ENCODE results near the gene PTPRM.

Gene PTPRM

DNA sequence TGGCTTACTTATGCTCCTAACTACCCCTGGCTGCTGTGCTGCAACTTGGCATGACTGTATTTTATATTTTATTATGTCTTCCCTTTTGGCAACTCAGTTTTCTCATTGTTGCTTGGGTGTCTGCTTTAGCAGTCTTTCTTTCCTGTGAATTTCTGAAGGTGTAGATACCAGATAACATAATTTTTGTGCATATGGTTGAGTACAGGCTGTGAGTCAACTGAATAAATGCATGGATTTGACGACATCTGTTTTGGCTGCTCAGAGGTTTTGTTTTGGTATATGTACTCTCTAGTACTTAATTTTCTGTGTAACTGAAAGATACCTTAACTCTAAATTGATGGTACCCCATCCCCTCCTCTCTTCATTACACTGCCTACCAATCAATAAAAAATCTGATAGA is 303.1 kb downstream of the PTPRM start:
- no peak for DNase-seq

- no peak for DNase-seq
These were observed 303.7 kb downstream of the PTPRM start for GRCh38 chr18:7870855-7871254.

GRCh38 chr18:7871560-7872456 is 304.7 kb downstream of the PTPRM start:
- DNase-seq: no peak

DNA sequence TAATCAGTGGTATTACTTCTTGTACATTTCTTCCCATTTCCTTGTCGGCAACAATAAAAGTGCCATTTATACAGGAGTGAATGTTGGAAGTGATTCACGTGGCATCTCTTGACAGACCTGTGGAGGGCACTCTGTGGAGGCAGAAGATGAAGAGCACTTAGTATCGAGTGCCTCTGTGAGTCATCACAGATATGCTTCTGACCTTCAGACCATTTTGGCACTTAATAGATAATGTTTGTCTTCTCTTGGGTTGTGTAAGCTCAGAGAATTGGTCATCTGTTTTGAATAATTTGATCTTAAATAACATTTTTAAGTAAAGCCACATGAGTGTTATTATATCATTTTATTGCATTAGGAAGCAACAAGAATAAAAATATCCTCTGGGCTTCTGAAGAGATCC is 305.5 kb downstream of the PTPRM start:
- DNase-seq: no peak

DNA sequence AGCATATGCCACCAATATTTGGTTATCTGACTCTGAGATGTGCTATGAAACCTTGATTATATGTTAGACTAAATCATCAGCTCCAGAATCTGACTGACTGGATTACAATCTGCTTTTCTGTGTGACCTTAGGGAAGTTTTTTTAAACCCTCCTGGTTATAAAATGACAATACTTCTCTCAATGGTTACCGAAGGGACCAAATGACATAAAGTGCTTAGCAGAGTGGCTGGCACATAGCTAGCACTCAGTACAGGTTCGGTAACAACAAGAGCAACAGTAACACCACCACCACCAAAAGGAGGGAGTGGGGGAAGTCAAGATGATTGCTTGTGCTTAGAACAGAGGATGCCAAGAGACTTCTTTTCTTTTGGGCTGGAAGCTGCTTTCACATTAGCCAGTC is 306.2 kb downstream of the PTPRM start:
- DNase-seq: no peak

DNA sequence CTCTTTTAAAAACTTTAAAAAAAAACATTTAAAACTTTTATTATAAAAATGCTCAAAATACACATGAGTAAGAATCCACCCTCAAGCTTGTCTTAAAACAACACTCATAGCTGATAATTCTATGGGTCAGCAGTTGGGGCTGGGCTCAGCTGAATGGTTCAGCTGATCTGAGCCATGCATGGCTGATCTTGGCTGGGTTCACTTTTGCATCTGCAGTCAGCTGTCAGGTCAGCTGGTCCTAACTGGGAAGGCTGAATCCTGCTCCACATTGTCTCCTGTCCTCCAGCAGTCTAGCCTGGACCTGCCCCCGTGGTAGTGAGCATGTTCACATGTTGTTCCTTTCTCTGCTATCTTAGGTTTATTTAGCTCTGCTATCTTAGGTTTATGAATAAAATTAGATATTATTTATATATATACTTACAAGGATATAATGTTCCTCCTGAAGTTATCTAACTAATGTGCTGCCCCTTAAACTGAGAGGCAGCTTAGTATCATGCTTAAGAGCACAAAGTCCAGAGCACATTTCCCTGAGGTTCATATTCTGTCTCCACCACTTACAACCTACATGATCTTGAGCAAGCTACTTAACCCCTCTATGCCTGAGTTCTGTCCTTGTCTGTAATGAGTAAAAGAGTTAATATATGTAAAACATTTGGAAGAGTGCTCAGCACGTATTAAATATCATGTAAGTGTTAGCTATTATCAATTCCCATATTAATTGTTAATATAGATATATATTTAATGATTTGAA is 309.4 kb downstream of the PTPRM start:
- no peak for DNase-seq

- DNase-seq: no peak
These were observed 310.5 kb downstream of the PTPRM start for GRCh38 chr18:7877609-7878008.

DNA sequence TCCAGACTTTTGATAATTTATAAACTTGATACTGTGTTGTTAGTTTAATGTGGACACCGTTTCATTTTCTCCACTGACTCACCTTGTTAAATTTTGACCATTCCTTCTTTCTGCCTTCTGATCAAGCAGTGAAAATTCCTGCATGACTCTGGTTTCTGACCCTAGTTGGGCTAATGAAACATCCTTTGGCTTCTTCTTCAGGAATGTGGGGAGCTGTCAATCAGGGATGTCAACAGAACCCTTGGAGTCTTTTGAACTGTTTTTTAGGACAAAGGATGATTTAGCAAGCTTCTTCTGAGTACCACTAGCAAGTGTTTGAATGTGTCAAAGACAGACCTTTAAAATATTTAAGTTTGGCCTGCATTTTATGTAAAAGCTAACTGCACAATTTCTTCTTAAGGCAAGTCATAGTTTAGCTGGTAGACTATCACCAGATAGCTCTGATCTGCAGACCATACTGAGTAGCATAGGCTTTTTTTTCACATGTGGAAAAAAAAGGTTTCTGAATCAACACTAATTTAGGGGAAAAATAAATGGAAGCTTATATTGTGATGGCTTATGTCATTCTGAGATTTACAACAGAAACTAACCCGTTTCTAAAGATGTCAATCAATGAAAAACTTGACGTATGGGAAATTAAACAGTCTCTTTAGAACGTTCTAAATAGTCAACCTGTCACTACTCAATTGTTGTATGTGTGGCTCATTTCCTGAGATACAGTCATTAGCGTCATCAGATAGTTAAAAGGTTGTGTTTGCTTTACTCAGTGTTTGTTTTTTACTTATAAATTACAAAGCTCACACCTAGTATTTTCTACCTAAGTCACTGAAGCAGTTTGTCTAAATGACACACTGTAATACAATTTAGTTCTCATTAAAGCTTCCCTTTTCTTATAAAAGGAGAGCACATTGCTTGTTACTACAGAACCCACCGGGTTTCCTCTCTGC is 311.4 kb downstream of the PTPRM start:
- no peak for DNase-seq

- peak; percentile 48 for DNase-seq
These were observed 312.6 kb downstream of the PTPRM start for GRCh38 chr18:7879717-7880116.

- DNase-seq: no peak
These were observed 318.7 kb downstream of the PTPRM start for GRCh38 chr18:7885865-7886264.

GRCh38 chr18:7886436-7886835 is 319.3 kb downstream of the PTPRM start:
- DNase-seq: peak; percentile 35

- DNase-seq: no peak
These were observed 322.4 kb downstream of the PTPRM start for GRCh38 chr18:7889515-7889914.

DNA sequence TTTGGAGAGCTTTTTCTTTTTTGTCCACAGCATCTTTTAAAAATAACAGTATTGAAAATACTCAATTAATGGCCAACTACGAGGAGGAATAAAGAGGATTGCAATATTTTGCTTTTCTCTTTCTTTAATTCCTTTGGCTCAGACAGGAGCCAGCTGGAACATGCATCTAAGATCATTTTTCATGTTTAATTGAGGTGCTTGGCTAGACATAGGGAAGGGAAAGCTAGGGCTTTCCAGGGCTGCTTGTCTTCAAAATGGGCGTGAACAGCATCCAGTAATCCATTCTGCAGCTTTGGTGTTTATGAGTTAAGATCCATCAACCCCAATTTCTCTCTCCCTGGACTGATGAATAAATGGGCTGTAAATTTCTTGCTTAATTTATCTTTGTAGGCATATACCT is 323.0 kb downstream of the PTPRM start:
- DNase-seq: peak; percentile 37

DNA sequence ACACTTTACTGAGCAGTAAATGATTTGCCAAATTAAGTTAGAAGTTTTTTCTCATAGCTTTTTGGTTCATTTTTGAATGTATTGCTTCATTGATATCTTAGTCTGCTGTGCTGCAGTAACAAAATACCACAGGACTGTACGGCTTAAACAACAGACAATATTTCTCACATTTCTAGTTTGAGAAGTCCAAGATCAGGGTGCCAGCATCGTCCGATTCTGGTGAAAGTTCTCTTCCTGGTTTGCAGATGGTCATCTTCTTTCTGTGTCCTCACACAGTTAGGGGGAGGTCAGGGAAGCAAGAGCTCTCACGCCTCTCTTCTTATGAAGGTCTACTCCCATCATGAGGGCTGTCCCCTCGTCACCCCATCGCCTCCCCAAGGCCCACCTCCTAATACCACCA is 325.4 kb downstream of the PTPRM start:
- no peak for DNase-seq

GRCh38 chr18:7894592-7894991 is 327.5 kb downstream of the PTPRM start:
- no peak for DNase-seq

DNA sequence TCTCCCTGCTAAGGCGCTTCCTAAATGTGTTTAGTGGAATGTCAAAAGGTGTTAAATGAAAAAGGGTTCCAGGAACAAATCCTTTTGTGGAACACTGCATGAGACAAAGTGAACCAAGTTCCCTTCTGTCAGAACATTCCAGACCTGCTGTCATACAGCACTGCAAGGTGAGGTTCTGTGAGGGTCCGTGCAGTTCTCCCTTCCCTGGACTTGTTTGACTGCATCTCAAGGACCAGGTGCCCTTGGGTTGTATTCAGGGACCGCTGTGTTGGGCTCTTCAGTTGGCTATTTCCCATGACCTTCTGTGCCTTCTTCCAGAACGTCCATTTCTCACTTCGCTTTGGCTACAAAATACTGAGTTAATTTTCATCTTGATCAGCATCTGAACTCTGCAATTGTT is 328.2 kb downstream of the PTPRM start:
- no peak for DNase-seq

- no peak for DNase-seq
These were observed 329.0 kb downstream of the PTPRM start for GRCh38 chr18:7896161-7896560.

- DNase-seq: no peak
These were observed 329.8 kb downstream of the PTPRM start for GRCh38 chr18:7896805-7897518.

GRCh38 chr18:7898181-7898580 is 331.1 kb downstream of the PTPRM start:
- no peak for DNase-seq

- no peak for DNase-seq
These were observed 332.0 kb downstream of the PTPRM start for GRCh38 chr18:7899078-7899477.

DNA sequence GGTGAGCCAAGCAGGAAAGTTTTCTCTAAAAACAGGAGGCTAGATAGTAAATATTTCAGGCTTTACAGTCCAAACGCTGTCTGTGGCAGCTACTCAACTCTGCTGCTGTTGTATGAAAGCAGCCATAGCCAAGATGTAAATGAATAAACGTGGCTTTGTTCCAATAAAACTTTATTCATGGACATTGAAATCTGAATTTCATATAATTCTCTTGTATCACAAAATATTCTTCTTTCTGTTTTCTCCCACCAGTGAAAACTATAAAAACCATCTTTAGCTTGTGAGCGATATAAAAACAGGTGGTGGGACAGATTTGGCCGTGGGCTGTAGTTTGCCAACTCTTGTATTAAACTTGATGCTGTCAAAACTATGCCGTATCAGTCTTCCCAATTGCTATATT is 333.0 kb downstream of the PTPRM start:
- DNase-seq: no peak

- no peak for DNase-seq
These were observed 334.5 kb downstream of the PTPRM start for GRCh38 chr18:7901657-7902056.
